Stomach (tissue), 9 donors: ENCODE measurements around the gene KDM4B. TPM values are rescaled to one million over a fixed set of nuclear protein-coding genes. Genes with fewer than 3 reads are reported as not detected.
A peak's percentile ranks its signal among the peaks of the same experiment; 100 is the strongest.

Source experiments
- DNase-seq, 2 donors: peaks; one replicate each; pipeline versions ENCODE4 v3.0.0 to v3.0.0-alpha.2; 2013 to 2019
- H3K27ac ChIP-seq, 5 donors: fragments of 200-600 bp in 4 of 5; sonication (generic) in 4 of 5; one replicate each; pipeline ENCODE4 v1.5.1; 2013 to 2019; ENCODE audit warnings: mild to moderate bottlenecking in 1 of 5, moderate library complexity in 1 of 5
- H3K27me3 ChIP-seq, 3 donors: fragments of 200-600 bp; sonication (generic); one replicate each; pipeline ENCODE4 v1.5.1; 2017 to 2019; ENCODE audit warnings: mixed run types in 1 of 3
- H3K36me3 ChIP-seq, 4 donors: fragments of 200-600 bp; sonication (generic); 1 replicate in 3 of 4; 2 replicates in 1 of 4; pipeline ENCODE4 v1.5.1; 2016 to 2019
- H3K4me1 ChIP-seq, 4 donors: fragments of 200-600 bp; sonication (generic); one replicate each; pipeline ENCODE4 v1.5.1; 2016 to 2019
- H3K4me3 ChIP-seq, 4 donors: fragments of 200-600 bp; sonication (generic) in 3 of 4; one replicate each; pipeline ENCODE4 v1.5.1; 2016 to 2019; ENCODE audit warnings: mild to moderate bottlenecking in 1 of 4
- H3K9me3 ChIP-seq, 4 donors: fragments of 200-600 bp; sonication (generic); one replicate each; pipeline ENCODE4 v1.5.1; 2016 to 2019
- EP300 ChIP-seq: sonication (generic); formaldehyde crosslinking; IDR thresholded peaks from one replicate; pipeline ENCODE4 v1.6.1; 2017; ENCODE audit warnings: antibody characterized with exemption
- POLR2A ChIP-seq, 4 donors: fragments of 450-650 bp; IDR thresholded peaks; one replicate each; pipeline ENCODE4 v1.6.1; 2016; ENCODE audit warnings: antibody characterized with exemption in 4 of 4, control low read depth in 2 of 4, mild to moderate bottlenecking in 1 of 4, moderate library complexity in 1 of 4
- POLR2AphosphoS5 ChIP-seq, 3 donors: sonication (generic); formaldehyde crosslinking; IDR thresholded peaks; one replicate each; pipeline ENCODE4 v1.6.1; 2016; ENCODE audit warnings: antibody characterized with exemption in 3 of 3
- WGBS, 5 donors: extraction: QIAGEN DNeasy Blood & Tissue Kit in 3 of 5; methylation state at CpG; one replicate each; pipeline versions ENCODE4 v1.1.5 to v1.1.7; 2013 to 2018; 5-methylcytosine and 5-hydroxymethylcytosine counted together
- intact Hi-C: fragments of 100-400 bp; cut with DNase I; formaldehyde crosslinking; loops from one replicate; pipeline ENCODE4 v1.15.1; 2023; ENCODE audit warnings: low total_unique reads
- polyA plus RNA-seq, 3 donors: library from polyadenylated mRNA; stranded (reverse); fragments of 200-250 nt; gene quantifications; one replicate each; pipeline ENCODE4 v1.2.3, GENCODE V29; 2013
- total RNA-seq, 5 donors: library from RNA; depleted of rRNA; stranded (reverse); fragments of >200 nt; gene quantifications; one replicate each; pipeline versions ENCODE4 v1.1.0 to v1.2.3, GENCODE V29; 2014 to 2016
- TF ChIP-seq, protein P1 (sequence below), 7 experiments: fragments of 450-650 bp in 4 of 7; fragments of 200-600 bp in 3 of 7; sonication (generic) in 3 of 7; IDR thresholded peaks; one replicate each; pipeline ENCODE4 v1.5.1; 2016 to 2019; ENCODE audit warnings: antibody characterized with exemption in 7 of 7, control low read depth in 2 of 7, mild to moderate bottlenecking in 1 of 7
- donor health status: healthy with polysubstance abuse.
- donor health status: Bipolar disorder and iron deficiency.
- donor health status: healthy.

The KDM4B gene
- total and polyA plus RNA-seq, 8 donors, result 5.2 to 202 (median 29.4) TPM

DNA sequence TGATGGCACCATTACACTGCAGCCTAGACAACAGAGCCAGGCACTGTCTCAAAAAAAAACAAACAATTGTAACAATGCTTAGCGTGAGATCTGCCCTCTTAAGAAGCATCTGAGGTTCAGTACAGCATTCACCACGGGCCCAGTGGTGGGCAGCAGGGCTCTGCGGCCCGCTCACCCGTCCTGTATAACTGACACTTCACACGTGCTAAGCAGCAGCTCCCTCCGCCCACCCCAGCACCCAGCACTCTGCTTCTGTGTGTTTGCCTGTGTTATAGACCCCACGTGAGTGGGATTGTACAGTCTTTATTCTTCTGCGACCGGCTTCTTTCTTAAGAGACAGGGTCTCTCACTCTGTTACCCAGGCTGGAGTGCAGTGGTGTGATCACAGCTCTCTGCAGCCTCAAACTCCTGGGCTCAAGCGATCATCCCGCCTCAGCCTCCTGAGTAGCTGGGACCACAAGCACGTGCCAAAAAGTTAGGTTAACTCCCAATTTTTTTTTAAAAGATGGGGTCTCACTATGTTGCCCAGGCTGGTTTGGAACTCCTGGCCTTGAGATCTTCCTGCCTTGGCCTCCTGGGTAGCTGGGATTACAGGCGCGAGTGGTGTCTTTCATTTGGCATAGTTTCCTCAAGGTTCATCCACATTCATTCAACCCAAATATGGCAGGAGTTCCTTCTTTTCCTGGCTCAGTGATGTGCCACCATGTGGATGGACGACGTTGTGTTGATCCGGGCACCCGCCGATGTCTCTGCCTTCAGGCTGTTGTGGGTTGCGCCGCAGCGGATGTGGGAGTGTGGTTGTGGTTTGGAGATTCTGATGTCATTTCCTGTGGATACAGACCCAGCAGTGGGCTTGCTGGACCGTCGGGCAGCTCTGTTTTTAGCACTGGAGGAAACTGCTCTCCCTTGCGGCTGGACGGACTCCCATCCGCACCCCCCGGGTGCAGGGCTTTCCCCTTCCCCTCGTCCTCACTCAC lies 170.0 kb downstream of the KDM4B start:
- WGBS, 5 donors, result 77 to 81% (median 79%) methylated on average over 30 of the region's 30 CpGs
- Histone ChIP-seq H3K9me3 (no peaks in the 10 kb centered on the region), H3K4me1 (peaks cover 0 to 24% (median 3%) of the 10 kb centered on the region in 4 donors), H3K27ac (no peak overlapping the region), H3K4me3 (no peak overlapping the region), H3K36me3 (peaks cover 63 to 100% (median 99%) of the 10 kb centered on the region in 4 donors), H3K27me3 (no peaks in the 10 kb centered on the region)
- intact Hi-C loops, result no loop called here
- DNase-seq, result peak; percentile 56 to 66
- no peak for TF ChIP-seq EP300
- no peak for TF ChIP-seq POLR2A (IDR thresholded peaks at IDR 0.05)
- TF ChIP-seq, protein P1, sequence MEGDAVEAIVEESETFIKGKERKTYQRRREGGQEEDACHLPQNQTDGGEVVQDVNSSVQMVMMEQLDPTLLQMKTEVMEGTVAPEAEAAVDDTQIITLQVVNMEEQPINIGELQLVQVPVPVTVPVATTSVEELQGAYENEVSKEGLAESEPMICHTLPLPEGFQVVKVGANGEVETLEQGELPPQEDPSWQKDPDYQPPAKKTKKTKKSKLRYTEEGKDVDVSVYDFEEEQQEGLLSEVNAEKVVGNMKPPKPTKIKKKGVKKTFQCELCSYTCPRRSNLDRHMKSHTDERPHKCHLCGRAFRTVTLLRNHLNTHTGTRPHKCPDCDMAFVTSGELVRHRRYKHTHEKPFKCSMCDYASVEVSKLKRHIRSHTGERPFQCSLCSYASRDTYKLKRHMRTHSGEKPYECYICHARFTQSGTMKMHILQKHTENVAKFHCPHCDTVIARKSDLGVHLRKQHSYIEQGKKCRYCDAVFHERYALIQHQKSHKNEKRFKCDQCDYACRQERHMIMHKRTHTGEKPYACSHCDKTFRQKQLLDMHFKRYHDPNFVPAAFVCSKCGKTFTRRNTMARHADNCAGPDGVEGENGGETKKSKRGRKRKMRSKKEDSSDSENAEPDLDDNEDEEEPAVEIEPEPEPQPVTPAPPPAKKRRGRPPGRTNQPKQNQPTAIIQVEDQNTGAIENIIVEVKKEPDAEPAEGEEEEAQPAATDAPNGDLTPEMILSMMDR (IDR thresholded peaks at IDR 0.05), result no peak
- TF ChIP-seq POLR2AphosphoS5 (IDR thresholded peaks at IDR 0.05), result no peak

DNA sequence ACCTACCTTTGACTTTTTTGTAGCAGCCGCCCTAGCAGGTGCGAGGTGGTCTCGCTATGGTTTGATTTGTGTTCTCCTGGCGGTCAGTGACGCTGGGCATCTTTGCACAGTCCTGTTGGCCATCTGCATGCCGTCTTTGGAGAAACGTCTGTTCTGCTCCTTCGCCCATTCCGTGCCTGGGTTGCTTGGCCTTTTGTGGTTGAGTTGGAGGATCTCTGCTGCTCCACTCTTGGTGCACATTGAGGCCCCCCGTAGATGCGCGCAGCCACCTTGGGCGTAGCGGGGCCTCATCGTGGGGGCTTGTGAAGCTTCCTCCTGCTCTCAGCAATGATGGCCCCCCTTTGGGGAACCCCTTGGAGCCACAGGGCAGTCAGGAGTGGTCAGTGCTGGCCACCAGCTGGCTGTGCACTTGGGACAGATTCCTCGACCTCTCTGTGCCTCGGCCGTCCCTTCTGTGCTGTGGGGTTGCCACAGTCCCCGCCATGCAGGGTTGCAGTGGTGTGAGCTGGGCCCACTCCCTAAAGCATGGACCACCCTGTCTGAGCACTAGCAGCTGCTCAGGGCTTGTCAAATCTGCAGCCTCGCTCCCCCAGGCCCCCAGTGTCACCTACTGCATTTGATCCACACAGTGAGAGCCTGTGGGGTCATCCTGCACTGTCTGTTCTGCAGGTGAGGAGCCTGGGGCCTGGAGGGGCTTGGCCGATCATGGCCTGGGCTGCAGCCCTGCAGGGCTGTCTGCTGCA lies 170.8 kb downstream of the KDM4B start:
- TF ChIP-seq EP300, result no peak
- TF ChIP-seq POLR2A (IDR thresholded peaks at IDR 0.05), result no peak
- Histone ChIP-seq H3K27ac (no peak overlapping the region), H3K4me3 (no peak overlapping the region), H3K4me1 (peaks cover 0 to 24% (median 3%) of the 10 kb centered on the region in 4 donors), H3K36me3 (peaks cover 60 to 100% (median 99%) of the 10 kb centered on the region in 4 donors), H3K27me3 (no peaks in the 10 kb centered on the region), H3K9me3 (no peaks in the 10 kb centered on the region)
- DNase-seq, result no peak
- intact Hi-C loops, result no loop called here
- WGBS, 5 donors, result 84 to 89% (median 85%) methylated on average over 19 to 21 of the region's 21 CpGs

DNA sequence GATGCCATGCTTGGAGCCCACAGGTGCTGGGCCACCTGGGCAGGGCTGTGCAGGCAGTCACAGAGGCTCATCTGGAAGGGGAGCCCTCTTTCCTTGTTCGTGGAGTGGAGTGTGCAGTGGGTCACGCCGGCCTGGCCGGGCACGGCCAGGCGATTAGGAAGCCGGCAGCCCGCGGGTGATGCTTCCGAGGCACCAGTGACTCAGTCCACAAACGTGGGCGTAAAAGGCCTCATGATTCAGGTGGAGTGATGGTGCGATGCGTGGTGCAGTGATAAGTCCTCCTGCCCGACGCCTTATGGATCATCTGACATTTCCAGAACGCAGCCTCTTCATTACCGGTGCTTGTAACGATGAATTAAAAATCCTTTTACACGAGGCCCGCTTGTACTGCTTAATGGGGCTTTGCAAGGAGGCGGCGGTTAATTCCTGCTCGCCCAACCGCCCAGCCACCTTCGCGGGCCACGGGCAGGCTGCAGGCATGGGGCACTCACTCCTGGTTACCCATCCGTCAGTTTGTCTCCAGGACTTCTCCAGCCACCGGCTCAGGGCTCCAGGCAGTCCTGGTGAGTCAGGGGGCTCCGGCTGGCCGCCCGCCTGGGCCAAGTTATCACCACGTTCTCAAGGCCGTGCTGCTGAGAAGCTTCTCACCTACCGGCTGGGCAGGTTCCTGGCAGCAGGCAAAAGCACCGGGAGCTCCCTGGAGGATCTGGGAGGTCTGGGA lies 172.4 kb downstream of the KDM4B start:
- intact Hi-C loops, result no loop called here
- 88 to 93% (median 89%) methylated on average over 31 to 37 of the region's 37 CpGs for WGBS, 5 donors
- no peak overlapping the region for H3K27ac ChIP-seq
- H3K27me3 ChIP-seq, result no peaks in the 10 kb centered on the region
- peaks cover 60 to 100% (median 99%) of the 10 kb centered on the region in 4 donors for H3K36me3 ChIP-seq
- no peaks in the 10 kb centered on the region for H3K9me3 ChIP-seq
- DNase-seq, result no peak
- peaks cover 0 to 24% (median 3%) of the 10 kb centered on the region in 4 donors for H3K4me1 ChIP-seq
- TF ChIP-seq POLR2AphosphoS5 (IDR thresholded peaks at IDR 0.05) (no peak), POLR2A (IDR thresholded peaks at IDR 0.05) (no peak), EP300 (no peak)
- TF ChIP-seq, protein P1 (IDR thresholded peaks at IDR 0.05), result no peak
- no peak overlapping the region for H3K4me3 ChIP-seq

DNA sequence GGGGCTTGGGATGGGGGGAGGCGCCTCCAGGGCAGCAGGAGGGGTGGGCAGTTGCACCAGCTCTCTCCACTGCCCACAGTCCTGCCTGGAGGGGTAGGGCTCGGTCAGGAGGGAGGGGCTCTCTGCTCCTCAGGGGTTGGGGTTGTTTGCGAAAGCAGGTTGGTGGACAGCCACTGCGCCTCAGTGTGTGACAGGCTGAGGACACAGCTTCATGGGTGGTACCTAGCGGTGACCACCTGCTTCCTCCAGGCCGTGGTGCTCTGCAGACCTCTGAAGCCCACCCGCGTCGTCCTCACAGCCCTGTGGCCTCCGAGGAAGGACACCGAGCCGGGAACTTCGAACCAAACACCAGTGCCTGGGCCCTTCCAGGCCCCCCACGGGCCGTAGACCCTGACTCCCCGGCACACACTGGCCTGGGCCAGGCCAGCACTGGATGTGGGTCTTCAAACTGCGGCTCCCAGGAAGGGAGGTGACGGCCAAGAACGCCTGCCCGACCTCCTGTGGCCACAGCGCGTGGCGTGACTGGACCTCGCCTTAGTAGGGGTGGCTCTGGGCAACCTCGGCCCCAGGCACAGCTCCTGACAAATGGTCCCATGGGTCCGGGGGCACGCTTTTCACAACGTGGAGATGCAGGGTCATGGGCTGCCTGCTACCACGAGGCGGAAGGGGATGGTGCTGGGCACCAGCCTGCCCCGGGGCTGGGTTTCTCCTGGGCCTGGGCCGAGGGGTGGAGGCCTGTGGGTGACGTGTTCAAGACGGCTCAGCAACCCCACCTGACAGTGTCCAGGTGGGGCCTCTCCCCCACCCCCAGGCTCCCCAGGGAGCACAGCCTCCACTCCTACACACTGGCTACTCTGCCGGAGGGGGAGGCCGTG lies 173.2 kb downstream of the KDM4B start:
- Histone ChIP-seq H3K9me3 (no peaks in the 10 kb centered on the region), H3K4me3 (no peak overlapping the region), H3K4me1 (peaks cover 0 to 24% (median 3%) of the 10 kb centered on the region in 4 donors), H3K36me3 (peaks cover 55 to 100% (median 99%) of the 10 kb centered on the region in 4 donors), H3K27ac (no peak overlapping the region), H3K27me3 (no peaks in the 10 kb centered on the region)
- no peak for DNase-seq
- intact Hi-C loops, result no loop called here
- 90 to 97% (median 94%) methylated on average over 22 to 36 of the region's 36 CpGs for WGBS, 5 donors
- TF ChIP-seq POLR2AphosphoS5 (IDR thresholded peaks at IDR 0.05) (no peak), POLR2A (IDR thresholded peaks at IDR 0.05) (no peak), EP300 (no peak)
- TF ChIP-seq, protein P1 (IDR thresholded peaks at IDR 0.05), result no peak
